K562 (cell line): ENCODE measurements around the gene PGM3. TPM values are rescaled to one million over a fixed set of nuclear protein-coding genes. Genes with fewer than 3 reads are reported as not detected.

ENCODE experiments used
- ATAC-seq: fragments of 200-7000 bp; cut with Tn5 transposase; 3 replicates; pipeline ENCODE4 v1.9.1; 2020; ENCODE audit warnings: moderate library complexity
- BruUV-seq: library from RNA; stranded (reverse); fragments of 400-500 nt; replicated peaks from 2 replicates; lab custom pipeline; 2021; lab: Mats Ljungman, UMichigan
- CTCF ChIA-PET: fragments of 300-600 bp; formaldehyde crosslinking; extraction: SDS; loops from one replicate; lab custom pipeline; 2021; ENCODE audit warnings: low intra/inter-chr PET ratio; lab: Yijun Ruan, JAX
- POLR2A ChIA-PET: fragments of 300-600, 350-650 bp; sonication (Branson Sonifier 250); formaldehyde crosslinking; extraction: SDS; loops from one replicate; lab custom pipeline; 2021; ENCODE audit warnings: antibody characterized with exemption, inconsistent platforms; lab: Yijun Ruan, JAX
- DNase-seq, 4 experiments: peaks; one replicate each; pipeline versions ENCODE4 v3.0.0 to v3.0.0-alpha.2; 2011 to 2018; ENCODE audit warnings: low spot score in 3 of 4, mixed read lengths in 3 of 4; ENCODE audit errors: extremely low read depth in 1 of 4
- FAIRE-seq: peaks from 2 replicates; lab custom pipeline; 2011; peaks lifted over from hg19 to GRCh38; lab: Jason Lieb, UNC
- H2AFZ ChIP-seq: 2 replicates; pipeline ENCODE4 v1.6.0; 2011; ENCODE audit warnings: low read depth, low read length, control low read depth, inconsistent platforms
- H3K27ac ChIP-seq: fragments of 200-600 bp; 3 replicates; pipeline ENCODE4 v1.8.0; 2011; ENCODE audit warnings: low read depth, mild to moderate bottlenecking, control low read depth, inconsistent platforms, low read length, moderate library complexity, mixed read lengths; ENCODE audit errors: extremely low read depth
- H3K27me3 ChIP-seq, 2 experiments: fragments of 300-600 bp in 1 of 2; 2 replicates in 1 of 2; 3 replicates in 1 of 2; pipeline versions ENCODE4 v1.6.0 to v1.8.0; 2011; ENCODE audit warnings: inconsistent platforms in 2 of 2, low read length in 2 of 2, mild to moderate bottlenecking in 1 of 2, mixed read lengths in 1 of 2, moderate library complexity in 1 of 2; ENCODE audit not compliant: control insufficient read depth in 2 of 2, insufficient read depth in 2 of 2
- H3K36me3 ChIP-seq: fragments of 300-600 bp; 3 replicates; pipeline ENCODE4 v1.8.0; 2011; ENCODE audit warnings: mild to moderate bottlenecking, low read length, inconsistent platforms; ENCODE audit not compliant: control insufficient read depth, insufficient read depth
- H3K4me1 ChIP-seq, 2 experiments: fragments of 200-600 bp in 1 of 2; replicated peaks in 1 of 2; 2 replicates in 1 of 2; 3 replicates in 1 of 2; pipeline versions ENCODE4 v1.5.1 to v1.8.0; 2011; ENCODE audit warnings: inconsistent platforms in 2 of 2, low read length in 2 of 2, mild to moderate bottlenecking in 1 of 2, mixed read lengths in 1 of 2, moderate library complexity in 1 of 2; ENCODE audit not compliant: control insufficient read depth in 2 of 2, insufficient read depth in 2 of 2
- H3K4me2 ChIP-seq: 2 replicates; pipeline ENCODE4 v1.6.1; 2011; ENCODE audit warnings: low read length, control low read depth, inconsistent platforms, mixed read lengths; ENCODE audit not compliant: insufficient read depth
- H3K4me3 ChIP-seq: fragments of 200-600 bp; sonication (generic), shearing (Covaris generic); 2 replicates; pipeline ENCODE4 v1.5.1; 2016; ENCODE audit warnings: control low read depth, inconsistent platforms
- H3K79me2 ChIP-seq: fragments of 200-600 bp; 3 replicates; pipeline ENCODE4 v1.8.0; 2011; ENCODE audit warnings: low read length, inconsistent platforms; ENCODE audit not compliant: control insufficient read depth, insufficient read depth
- H3K9ac ChIP-seq, 2 experiments: 2 replicates each; pipeline versions ENCODE4 v1.6.0 to v1.6.1; 2011; ENCODE audit warnings: low read depth in 2 of 2, low read length in 2 of 2, control low read depth in 1 of 2, inconsistent platforms in 1 of 2, mild to moderate bottlenecking in 1 of 2, mixed read lengths in 1 of 2; ENCODE audit not compliant: insufficient read depth in 1 of 2
- H3K9me1 ChIP-seq: one replicate; pipeline ENCODE4 v1.6.0; 2011; ENCODE audit warnings: inconsistent platforms, mild to moderate bottlenecking, low read length, moderate library complexity; ENCODE audit not compliant: control insufficient read depth, insufficient read depth
- H3K9me3 ChIP-seq: replicated peaks from 2 replicates; pipeline ENCODE4 v1.5.1; 2011; ENCODE audit warnings: low read depth, low read length, inconsistent platforms; ENCODE audit not compliant: control insufficient read depth, insufficient read depth
- H4K20me1 ChIP-seq: replicated peaks from 2 replicates; pipeline ENCODE4 v1.6.1; 2011; ENCODE audit warnings: low read length, inconsistent platforms, mixed read lengths; ENCODE audit not compliant: control insufficient read depth, insufficient read depth
- CXXC5 ChIP-seq: fragments of 250-450 bp; sonication (Bioruptor Pico); IDR thresholded peaks from 2 replicates; pipeline ENCODE4 v1.8.0; 2022; ENCODE audit warnings: inconsistent platforms, mild to moderate bottlenecking, moderate library complexity
- NEUROD1 ChIP-seq: fragments of 150-350 bp; IDR thresholded peaks from 2 replicates; pipeline ENCODE4 v1.6.1; 2014; ENCODE audit warnings: borderline replicate concordance, low read length, low read depth; ENCODE audit not compliant: partially characterized antibody
- SMAD3 ChIP-seq: fragments of 450-650 bp; formaldehyde crosslinking; conservative IDR thresholded peaks from 2 replicates; pipeline ENCODE4 v1.4.0; 2020; ENCODE audit warnings: mild to moderate bottlenecking
- SMC3 ChIP-seq: conservative IDR thresholded peaks from 2 replicates; pipeline ENCODE4 v1.6.1; 2011; ENCODE audit warnings: low read depth, low read length, improper control_type of control experiment; ENCODE audit not compliant: insufficient read depth
- SOX6 ChIP-seq: fragments of 450-650 bp; IDR thresholded peaks from 2 replicates; pipeline ENCODE4 v1.6.1; 2014; ENCODE audit warnings: mild to moderate bottlenecking
- SRSF1 ChIP-seq: fragments of 200-400 bp; formaldehyde crosslinking; IDR thresholded peaks from 2 replicates; pipeline ENCODE4 v1.6.1; 2017; ENCODE audit warnings: mild to moderate bottlenecking, low read depth, low read length, moderate library complexity
- ZNF785 ChIP-seq: fragments of 250-450 bp; sonication (Bioruptor Pico); IDR thresholded peaks from 2 replicates; pipeline ENCODE4 v1.4.0; 2020; ENCODE audit warnings: mild to moderate bottlenecking
- WGBS: fragments of 100-300 bp; shearing (Covaris generic); methylation state at CpG from one replicate; pipeline ENCODE4 v1.1.6; 2016; ENCODE audit warnings: low coverage, mixed read lengths; ENCODE audit not compliant: insufficient coverage; ENCODE audit errors: missing lambda C conversion rate; 5-methylcytosine and 5-hydroxymethylcytosine counted together
- in situ Hi-C: fragments of 300-500 bp; cut with MboI; formaldehyde crosslinking; loops from 4 replicates; pipeline ENCODE4 v1.15.0; 2018; ENCODE audit warnings: inconsistent platforms, mixed read lengths
- intact Hi-C: fragments of 100-400 bp; cut with micrococcal nuclease; formaldehyde crosslinking; loops from 2 replicates; pipeline ENCODE4 v1.14.2; 2022
- polyA plus RNA-seq, 8 experiments: library from polyadenylated mRNA; depleted of rRNA in 4 of 8; stranded (reverse) in 5 of 8; unstranded in 3 of 8; fragments of >200 nt; fragmentation: Nextera tagmentation in 2 of 8; fragmentation: Illumina TruSeq in 1 of 8; extraction: Ambion mirVana in 2 of 8; extraction: Trizol in 1 of 8; gene quantifications; 2 replicates each; pipeline versions ENCODE4 v1.2.1 to v1.2.3, GENCODE V29; 2011 to 2014; ENCODE audit warnings: inconsistent platforms in 1 of 8, missing spikeins in 1 of 8
- total RNA-seq, 7 experiments: library from RNA; depleted of rRNA in 6 of 7; stranded (reverse); fragments of >200 nt in 6 of 7; fragmentation: Illumina TruSeq in 2 of 7; extraction: Trizol in 2 of 7; gene quantifications; 2 replicates each; pipeline versions ENCODE4 v1.2.1 to v1.2.3, GENCODE V29; 2011 to 2021; ENCODE audit warnings: low replicate concordance in 1 of 7
- TF ChIP-seq, protein P1 (sequence below): fragments of 450-650 bp; formaldehyde crosslinking; IDR thresholded peaks from 2 replicates; pipeline ENCODE4 v1.4.0; 2020; ENCODE audit warnings: mild to moderate bottlenecking, mixed read lengths
- TF ChIP-seq, protein P2 (sequence below): fragments of 450-650 bp; IDR thresholded peaks from 2 replicates; pipeline ENCODE4 v1.6.1; 2016; ENCODE audit warnings: low read depth
- TF ChIP-seq, protein P3 (sequence below): fragments of 450-650 bp; conservative IDR thresholded peaks from 2 replicates; pipeline ENCODE4 v1.6.1; 2016; ENCODE audit warnings: missing genetic modification characterization, low read depth, mild to moderate bottlenecking, control low read depth, missing compliant biosample characterization

The PGM3 gene
- total and polyA plus RNA-seq, 9 of the 15 experiments (the other 6 are each of a cell fraction or from before 2014, with no cell fraction given): 19.1 to 107 (median 50.5) TPM

DNA sequence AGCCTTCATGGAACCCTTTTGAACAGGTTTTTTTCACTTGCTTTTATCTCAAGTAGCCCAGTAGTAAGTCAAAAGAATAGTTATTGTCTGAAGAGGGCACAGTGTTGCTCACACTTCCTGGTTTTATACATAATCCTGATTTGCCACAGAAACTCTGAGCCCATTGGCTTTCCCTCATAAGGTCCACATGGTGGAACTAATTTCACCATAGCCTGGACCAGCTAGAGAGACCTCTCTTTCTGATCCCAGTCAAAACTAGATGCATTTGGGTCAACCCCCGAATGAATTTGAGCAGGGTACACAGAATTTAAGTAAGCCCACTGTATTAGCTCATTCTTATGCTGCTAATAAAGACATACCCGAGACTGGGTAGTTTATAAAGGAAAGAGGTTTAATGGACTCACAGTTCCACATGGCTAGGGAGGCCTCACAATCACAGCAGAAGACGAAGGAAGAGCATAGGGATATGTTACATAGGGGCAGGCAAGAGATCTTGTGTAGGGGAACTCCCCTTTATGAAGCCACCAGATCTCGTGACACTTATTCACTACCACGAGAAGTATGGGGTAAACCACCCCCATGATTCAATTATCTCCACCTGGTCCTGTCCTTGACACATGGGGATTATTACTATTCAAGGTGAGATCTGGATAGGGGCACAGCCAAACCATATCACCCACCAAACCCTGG is 6.3 kb upstream of the PGM3 start:
- Histone ChIP-seq H3K4me2 (no peak overlapping the region), H4K20me1 (no peaks in the 10 kb centered on the region), H3K9me1 (no peaks in the 10 kb centered on the region), H3K4me1 (peaks cover 0 to under 1% of the 10 kb centered on the region in 2 experiments; a peak in 2 of 5 replicates), H3K27me3 (no peaks in the 10 kb centered on the region), H2AFZ (no peak overlapping the region), H3K36me3 (peaks cover 8% of the 10 kb centered on the region; the same call in 2 of the 3 replicates), H3K9ac (no peak overlapping the region), H3K4me3 (no peak overlapping the region), H3K27ac (no peak overlapping the region), H3K79me2 (no peaks in the 10 kb centered on the region), H3K9me3 (no peaks in the 10 kb centered on the region)
- DNase-seq: no peak
- intact Hi-C loops: no loop called here
- ATAC-seq: no peak
- CTCF ChIA-PET: no interaction called here
- FAIRE-seq: no peak
- BruUV-seq: no TSS peak
- 28% methylated on average over 5 of the region's 5 CpGs for WGBS
- in situ Hi-C loops: loop anchor here (25.0 kb wide), 1 partner anchor 962 kb away; the partner anchor contains the start of gene IBTK
- POLR2A ChIA-PET: interaction anchor here (0.7 kb wide), 1 partner anchor 952 kb away, joined by 3 read pairs; the partner anchor contains the start of gene IBTK
- TF ChIP-seq, protein P1, sequence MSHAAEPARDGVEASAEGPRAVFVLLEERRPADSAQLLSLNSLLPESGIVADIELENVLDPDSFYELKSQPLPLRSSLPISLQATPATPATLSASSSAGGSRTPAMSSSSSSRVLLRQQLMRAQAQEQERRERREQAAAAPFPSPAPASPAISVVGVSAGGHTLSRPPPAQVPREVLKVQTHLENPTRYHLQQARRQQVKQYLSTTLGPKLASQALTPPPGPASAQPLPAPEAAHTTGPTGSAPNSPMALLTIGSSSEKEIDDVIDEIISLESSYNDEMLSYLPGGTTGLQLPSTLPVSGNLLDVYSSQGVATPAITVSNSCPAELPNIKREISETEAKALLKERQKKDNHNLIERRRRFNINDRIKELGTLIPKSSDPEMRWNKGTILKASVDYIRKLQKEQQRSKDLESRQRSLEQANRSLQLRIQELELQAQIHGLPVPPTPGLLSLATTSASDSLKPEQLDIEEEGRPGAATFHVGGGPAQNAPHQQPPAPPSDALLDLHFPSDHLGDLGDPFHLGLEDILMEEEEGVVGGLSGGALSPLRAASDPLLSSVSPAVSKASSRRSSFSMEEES: no peak
- no peak for TF ChIP-seq SMAD3 (CRISPR knock-in tag)
- TF ChIP-seq NEUROD1: no peak
- TF ChIP-seq SOX6: no peak
- TF ChIP-seq, protein P2, sequence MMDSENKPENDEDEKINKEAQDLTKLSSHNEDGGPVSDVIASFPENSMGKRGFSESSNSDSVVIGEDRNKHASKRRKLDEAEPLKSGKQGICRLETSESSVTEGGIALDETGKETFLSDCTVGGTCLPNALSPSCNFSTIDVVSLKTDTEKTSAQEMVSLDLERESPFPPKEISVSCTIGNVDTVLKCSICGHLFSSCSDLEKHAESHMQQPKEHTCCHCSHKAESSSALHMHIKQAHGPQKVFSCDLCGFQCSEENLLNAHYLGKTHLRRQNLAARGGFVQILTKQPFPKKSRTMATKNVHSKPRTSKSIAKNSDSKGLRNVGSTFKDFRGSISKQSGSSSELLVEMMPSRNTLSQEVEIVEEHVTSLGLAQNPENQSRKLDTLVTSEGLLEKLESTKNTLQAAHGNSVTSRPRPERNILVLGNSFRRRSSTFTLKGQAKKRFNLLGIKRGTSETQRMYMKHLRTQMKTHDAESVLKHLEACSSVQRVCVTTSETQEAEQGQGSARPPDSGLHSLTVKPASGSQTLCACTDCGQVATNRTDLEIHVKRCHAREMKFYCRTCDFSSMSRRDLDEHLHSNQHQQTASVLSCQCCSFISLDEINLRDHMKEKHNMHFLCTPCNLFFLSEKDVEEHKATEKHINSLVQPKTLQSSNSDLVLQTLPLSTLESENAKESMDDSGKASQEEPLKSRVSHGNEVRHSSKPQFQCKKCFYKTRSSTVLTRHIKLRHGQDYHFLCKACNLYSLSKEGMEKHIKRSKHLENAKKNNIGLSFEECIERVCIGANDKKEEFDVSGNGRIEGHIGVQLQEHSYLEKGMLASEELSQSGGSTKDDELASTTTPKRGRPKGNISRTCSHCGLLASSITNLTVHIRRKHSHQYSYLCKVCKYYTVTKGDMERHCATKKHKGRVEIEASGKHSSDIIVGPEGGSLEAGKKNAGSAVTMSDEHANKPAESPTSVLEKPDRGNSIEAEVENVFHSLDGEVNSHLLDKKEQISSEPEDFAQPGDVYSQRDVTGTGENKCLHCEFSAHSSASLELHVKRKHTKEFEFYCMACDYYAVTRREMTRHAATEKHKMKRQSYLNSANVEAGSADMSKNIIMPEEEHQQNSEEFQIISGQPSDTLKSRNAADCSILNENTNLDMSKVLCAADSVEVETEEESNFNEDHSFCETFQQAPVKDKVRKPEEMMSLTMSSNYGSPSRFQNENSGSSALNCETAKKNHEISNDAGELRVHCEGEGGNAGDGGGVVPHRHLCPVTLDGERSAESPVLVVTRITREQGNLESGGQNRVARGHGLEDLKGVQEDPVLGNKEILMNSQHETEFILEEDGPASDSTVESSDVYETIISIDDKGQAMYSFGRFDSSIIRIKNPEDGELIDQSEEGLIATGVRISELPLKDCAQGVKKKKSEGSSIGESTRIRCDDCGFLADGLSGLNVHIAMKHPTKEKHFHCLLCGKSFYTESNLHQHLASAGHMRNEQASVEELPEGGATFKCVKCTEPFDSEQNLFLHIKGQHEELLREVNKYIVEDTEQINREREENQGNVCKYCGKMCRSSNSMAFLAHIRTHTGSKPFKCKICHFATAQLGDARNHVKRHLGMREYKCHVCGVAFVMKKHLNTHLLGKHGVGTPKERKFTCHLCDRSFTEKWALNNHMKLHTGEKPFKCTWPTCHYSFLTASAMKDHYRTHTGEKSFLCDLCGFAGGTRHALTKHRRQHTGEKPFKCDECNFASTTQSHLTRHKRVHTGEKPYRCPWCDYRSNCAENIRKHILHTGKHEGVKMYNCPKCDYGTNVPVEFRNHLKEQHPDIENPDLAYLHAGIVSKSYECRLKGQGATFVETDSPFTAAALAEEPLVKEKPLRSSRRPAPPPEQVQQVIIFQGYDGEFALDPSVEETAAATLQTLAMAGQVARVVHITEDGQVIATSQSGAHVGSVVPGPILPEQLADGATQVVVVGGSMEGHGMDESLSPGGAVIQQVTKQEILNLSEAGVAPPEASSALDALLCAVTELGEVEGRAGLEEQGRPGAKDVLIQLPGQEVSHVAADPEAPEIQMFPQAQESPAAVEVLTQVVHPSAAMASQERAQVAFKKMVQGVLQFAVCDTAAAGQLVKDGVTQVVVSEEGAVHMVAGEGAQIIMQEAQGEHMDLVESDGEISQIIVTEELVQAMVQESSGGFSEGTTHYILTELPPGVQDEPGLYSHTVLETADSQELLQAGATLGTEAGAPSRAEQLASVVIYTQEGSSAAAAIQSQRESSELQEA: no peak
- no peak for TF ChIP-seq SMC3
- no peak for TF ChIP-seq ZNF785 (CRISPR knock-in tag)
- TF ChIP-seq, protein P3, sequence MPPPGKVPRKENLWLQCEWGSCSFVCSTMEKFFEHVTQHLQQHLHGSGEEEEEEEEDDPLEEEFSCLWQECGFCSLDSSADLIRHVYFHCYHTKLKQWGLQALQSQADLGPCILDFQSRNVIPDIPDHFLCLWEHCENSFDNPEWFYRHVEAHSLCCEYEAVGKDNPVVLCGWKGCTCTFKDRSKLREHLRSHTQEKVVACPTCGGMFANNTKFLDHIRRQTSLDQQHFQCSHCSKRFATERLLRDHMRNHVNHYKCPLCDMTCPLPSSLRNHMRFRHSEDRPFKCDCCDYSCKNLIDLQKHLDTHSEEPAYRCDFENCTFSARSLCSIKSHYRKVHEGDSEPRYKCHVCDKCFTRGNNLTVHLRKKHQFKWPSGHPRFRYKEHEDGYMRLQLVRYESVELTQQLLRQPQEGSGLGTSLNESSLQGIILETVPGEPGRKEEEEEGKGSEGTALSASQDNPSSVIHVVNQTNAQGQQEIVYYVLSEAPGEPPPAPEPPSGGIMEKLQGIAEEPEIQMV (tag): no peak
- TF ChIP-seq CXXC5 (CRISPR knock-in tag): no peak
- no peak for TF ChIP-seq SRSF1
